ENCODE results near the gene GYPC. TPM values are rescaled to one million over a fixed set of nuclear protein-coding genes. Genes with fewer than 3 reads are reported as not detected.

The GYPC gene
- total RNA-seq, 1 donor from 2014 or later, result 98.8 TPM

DNA sequence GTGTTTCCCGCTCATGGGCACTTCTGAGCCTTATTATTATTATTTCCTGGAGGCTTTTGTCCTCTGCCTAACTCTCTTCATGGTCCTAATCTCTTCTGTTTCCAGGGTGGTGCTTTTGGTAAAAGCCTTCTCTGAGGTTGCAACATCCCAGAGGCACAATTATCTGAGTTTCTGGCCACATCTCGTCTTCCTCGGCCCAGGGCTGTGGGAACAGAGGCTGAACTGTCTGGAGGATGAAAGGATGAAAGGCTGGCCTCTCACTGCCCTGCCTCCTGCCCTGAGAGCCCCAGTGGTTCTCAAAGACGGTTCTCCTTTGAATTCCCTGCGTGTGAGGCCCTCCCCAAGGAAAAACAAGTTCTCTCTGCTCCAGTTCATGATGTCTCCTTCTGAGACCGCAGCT is 13.8 kb downstream of the GYPC start:
- no peaks in the 10 kb centered on the region for H3K27me3 ChIP-seq (ENCODE audit: low read depth)
- peaks cover 89% of the 10 kb centered on the region for H3K4me1 ChIP-seq
- DNase-seq, result no peak
- TF ChIP-seq, protein P1, sequence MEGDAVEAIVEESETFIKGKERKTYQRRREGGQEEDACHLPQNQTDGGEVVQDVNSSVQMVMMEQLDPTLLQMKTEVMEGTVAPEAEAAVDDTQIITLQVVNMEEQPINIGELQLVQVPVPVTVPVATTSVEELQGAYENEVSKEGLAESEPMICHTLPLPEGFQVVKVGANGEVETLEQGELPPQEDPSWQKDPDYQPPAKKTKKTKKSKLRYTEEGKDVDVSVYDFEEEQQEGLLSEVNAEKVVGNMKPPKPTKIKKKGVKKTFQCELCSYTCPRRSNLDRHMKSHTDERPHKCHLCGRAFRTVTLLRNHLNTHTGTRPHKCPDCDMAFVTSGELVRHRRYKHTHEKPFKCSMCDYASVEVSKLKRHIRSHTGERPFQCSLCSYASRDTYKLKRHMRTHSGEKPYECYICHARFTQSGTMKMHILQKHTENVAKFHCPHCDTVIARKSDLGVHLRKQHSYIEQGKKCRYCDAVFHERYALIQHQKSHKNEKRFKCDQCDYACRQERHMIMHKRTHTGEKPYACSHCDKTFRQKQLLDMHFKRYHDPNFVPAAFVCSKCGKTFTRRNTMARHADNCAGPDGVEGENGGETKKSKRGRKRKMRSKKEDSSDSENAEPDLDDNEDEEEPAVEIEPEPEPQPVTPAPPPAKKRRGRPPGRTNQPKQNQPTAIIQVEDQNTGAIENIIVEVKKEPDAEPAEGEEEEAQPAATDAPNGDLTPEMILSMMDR (IDR thresholded peaks at IDR 0.05; ENCODE audit: borderline replicate concordance), result no peak
- intact Hi-C loops (cut with micrococcal nuclease), result no loop called here
- H3K36me3 ChIP-seq, result no peaks in the 10 kb centered on the region
- H3K27ac ChIP-seq (replicated peaks), result peak overlapping the region; percentile 66
- H3K4me3 ChIP-seq, result no peak overlapping the region
- peaks cover under 1% of the 10 kb centered on the region for H3K9me3 ChIP-seq (replicated peaks)

DNA sequence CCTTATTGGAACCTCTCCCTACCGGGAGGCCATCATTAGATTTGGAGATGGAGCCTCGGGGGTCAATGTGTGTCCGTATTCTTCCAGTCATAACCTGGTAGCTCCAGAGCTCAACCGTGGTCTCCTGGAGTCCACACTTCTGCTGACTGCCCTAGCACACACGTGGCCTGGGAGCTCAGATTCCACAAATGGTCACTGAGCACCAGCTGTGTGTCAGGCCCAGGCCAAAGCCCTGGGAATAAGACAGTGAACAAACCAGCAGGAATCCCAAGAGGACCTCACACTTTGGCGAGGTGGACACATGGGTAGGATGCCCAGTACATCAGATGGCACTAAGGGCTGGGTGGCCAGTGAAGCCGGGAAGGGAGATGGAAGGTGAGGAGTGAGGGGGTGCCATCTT is 15.5 kb downstream of the GYPC start:
- DNase-seq, result no peak
- Histone ChIP-seq H3K9me3 (replicated peaks) (peaks cover 15% of the 10 kb centered on the region), H3K4me1 (peaks cover 74% of the 10 kb centered on the region), H3K4me3 (no peak overlapping the region), H3K27ac (replicated peaks) (no peak overlapping the region), H3K36me3 (peaks cover 9% of the 10 kb centered on the region), H3K27me3 (ENCODE audit: low read depth) (no peaks in the 10 kb centered on the region)
- intact Hi-C loops (cut with micrococcal nuclease), result no loop called here
- TF ChIP-seq, protein P1 (IDR thresholded peaks at IDR 0.05; ENCODE audit: borderline replicate concordance), result no peak

DNA sequence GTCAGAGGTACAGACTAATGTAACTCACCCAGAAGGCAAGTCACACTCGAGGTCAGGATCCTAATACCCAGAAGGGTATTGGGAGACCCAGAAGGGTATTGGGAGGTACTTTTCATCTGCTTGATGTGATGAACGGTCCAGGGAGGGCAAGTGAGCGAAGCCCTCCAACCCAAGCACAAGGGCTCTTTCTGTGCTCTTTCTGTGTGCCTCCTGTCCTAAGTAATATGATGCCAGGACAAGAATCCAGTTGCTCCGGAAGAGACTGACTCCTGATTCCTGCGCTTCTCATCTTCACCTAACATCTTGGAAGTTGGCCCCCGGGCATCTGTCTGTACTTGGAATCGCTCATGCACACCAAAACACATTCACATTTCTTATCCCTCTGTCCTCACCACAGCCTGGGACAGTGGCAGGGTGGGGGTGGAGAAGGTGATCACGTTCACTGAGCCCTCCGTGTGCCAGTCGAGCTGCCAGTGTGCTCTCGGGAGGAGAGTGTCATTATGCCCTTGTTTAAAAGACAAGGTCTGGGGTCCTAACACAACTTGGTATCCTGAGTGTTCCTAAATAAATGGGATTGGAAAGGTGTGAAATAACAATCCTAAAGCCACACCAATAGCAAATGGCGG is 17.1 kb downstream of the GYPC start:
- H3K27ac ChIP-seq (replicated peaks), result no peak overlapping the region
- H3K4me1 ChIP-seq, result peaks cover 66% of the 10 kb centered on the region
- no peak overlapping the region for H3K4me3 ChIP-seq
- intact Hi-C loops (cut with micrococcal nuclease), result no loop called here
- no peak for DNase-seq
- TF ChIP-seq, protein P1 (IDR thresholded peaks at IDR 0.05; ENCODE audit: borderline replicate concordance), result no peak
- H3K36me3 ChIP-seq, result peaks cover 9% of the 10 kb centered on the region
- peaks cover 15% of the 10 kb centered on the region for H3K9me3 ChIP-seq (replicated peaks)
- H3K27me3 ChIP-seq (ENCODE audit: low read depth), result no peaks in the 10 kb centered on the region

DNA sequence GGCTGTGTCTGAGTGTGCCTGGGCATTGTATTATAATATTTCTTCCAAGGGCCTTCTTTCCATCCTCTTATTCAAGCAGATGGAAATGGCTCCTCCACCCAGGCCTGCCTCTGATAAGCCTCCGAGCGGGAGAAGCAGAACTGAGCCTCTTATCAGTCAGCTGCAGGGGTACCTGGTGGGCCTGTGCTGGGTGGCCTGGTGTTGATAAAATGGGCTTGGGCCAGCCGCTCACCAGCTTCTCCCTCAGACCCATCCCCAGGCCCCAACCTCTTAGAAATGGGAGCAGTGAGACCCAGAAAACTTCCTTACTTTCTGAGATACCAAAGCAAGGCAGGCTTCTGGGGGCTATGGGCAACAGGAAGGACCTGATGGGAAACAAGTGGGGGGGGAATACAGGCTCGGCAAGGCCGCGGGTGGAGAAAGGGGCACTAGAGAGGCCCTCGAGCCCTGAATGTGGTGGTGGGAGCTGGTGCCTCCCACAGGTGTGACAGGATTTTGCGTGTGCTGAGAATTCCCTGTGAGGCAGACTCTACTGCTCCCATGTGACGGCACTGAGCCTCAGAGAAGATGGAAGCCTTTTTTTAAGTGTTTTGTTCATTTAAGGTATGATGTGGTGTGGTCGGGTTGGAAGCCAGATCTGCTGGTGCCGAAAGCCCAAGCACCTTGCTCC is 18.3 kb downstream of the GYPC start:
- H3K27me3 ChIP-seq (ENCODE audit: low read depth), result no peaks in the 10 kb centered on the region
- H3K4me1 ChIP-seq, result peaks cover 65% of the 10 kb centered on the region
- no peak for DNase-seq
- intact Hi-C loops (cut with micrococcal nuclease), result no loop called here
- H3K4me3 ChIP-seq, result no peak overlapping the region
- peaks cover 15% of the 10 kb centered on the region for H3K9me3 ChIP-seq (replicated peaks)
- peaks cover 9% of the 10 kb centered on the region for H3K36me3 ChIP-seq
- H3K27ac ChIP-seq (replicated peaks), result no peak overlapping the region
- TF ChIP-seq, protein P1 (IDR thresholded peaks at IDR 0.05; ENCODE audit: borderline replicate concordance), result no peak

DNA sequence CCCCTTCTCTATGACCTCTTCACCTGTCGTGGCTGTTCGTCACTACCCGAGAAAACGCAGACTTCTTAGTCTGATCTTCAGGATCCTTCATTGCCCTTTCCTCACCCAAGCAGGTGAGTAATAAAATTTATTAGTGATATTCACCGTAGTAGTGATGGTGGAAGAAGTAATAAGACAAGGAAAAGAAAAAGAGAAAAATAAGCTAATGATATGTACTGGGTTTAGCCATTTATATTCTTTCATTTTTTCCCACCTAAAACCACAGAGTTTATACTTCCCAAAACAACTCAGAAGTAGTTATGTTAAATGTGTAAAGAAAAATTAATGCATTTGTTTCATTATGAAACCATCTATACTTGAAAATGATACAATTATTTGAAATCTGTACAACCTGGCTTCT is 19.7 kb downstream of the GYPC start:
- Histone ChIP-seq H3K4me1 (peaks cover 51% of the 10 kb centered on the region), H3K27ac (replicated peaks) (no peak overlapping the region), H3K4me3 (no peak overlapping the region), H3K9me3 (replicated peaks) (peaks cover 15% of the 10 kb centered on the region), H3K27me3 (ENCODE audit: low read depth) (no peaks in the 10 kb centered on the region), H3K36me3 (peaks cover 15% of the 10 kb centered on the region)
- TF ChIP-seq, protein P1 (IDR thresholded peaks at IDR 0.05; ENCODE audit: borderline replicate concordance), result no peak
- DNase-seq, result no peak
- intact Hi-C loops (cut with micrococcal nuclease), result no loop called here

Measured in left ventricle myocardium inferior (tissue), 1 donor.